Peyer's patch (tissue), 4 donors: ENCODE measurements around the gene APOL2.
"Not testable (repeated sequence)": the region's sequence is repeated elsewhere in the genome, so short reads cannot be mapped to it uniquely, and the experiment has no call there.

Source experiments
- POLR2A ChIP-seq, 2 donors: fragments of 450-650 bp; IDR thresholded peaks; one replicate each; pipeline ENCODE4 v1.5.1; 2017; ENCODE audit warnings: antibody characterized with exemption in 2 of 2, mild to moderate bottlenecking in 2 of 2, moderate library complexity in 2 of 2
- TF ChIP-seq, protein P1 (sequence below), 6 experiments: fragments of 450-650 bp in 4 of 6; fragments of 200-600 bp in 2 of 6; sonication (generic) in 1 of 6; IDR thresholded peaks; one replicate each; pipeline ENCODE4 v1.5.1; 2017 to 2019; ENCODE audit warnings: antibody characterized with exemption in 6 of 6, mild to moderate bottlenecking in 3 of 6, moderate library complexity in 1 of 6

DNA sequence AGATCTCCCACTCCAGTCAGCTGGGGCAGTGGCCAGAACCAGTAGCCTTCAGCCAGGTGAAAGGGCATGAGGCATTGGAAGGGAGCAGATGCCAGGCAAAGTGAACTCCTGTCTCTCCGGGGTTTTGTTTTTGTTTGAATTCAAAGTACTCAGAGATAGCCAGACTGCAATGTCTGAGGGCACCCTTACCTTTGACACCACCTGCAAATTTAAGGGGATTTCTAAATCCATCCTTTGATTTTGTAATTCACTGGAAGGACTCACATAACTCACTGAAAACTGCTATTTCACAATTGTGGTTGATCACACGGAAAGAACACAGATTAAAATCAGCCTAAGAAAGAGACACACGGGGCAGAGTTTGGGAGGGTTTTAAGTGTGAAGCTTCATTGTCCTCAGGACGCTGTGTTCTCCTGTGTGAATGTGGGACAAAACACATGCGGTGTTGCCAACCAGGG, 23.9 kb upstream of the APOL2 start:
- TF ChIP-seq, protein P1, sequence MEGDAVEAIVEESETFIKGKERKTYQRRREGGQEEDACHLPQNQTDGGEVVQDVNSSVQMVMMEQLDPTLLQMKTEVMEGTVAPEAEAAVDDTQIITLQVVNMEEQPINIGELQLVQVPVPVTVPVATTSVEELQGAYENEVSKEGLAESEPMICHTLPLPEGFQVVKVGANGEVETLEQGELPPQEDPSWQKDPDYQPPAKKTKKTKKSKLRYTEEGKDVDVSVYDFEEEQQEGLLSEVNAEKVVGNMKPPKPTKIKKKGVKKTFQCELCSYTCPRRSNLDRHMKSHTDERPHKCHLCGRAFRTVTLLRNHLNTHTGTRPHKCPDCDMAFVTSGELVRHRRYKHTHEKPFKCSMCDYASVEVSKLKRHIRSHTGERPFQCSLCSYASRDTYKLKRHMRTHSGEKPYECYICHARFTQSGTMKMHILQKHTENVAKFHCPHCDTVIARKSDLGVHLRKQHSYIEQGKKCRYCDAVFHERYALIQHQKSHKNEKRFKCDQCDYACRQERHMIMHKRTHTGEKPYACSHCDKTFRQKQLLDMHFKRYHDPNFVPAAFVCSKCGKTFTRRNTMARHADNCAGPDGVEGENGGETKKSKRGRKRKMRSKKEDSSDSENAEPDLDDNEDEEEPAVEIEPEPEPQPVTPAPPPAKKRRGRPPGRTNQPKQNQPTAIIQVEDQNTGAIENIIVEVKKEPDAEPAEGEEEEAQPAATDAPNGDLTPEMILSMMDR (IDR thresholded peaks at IDR 0.05), result not testable (repeated sequence)
- not testable (repeated sequence) for TF ChIP-seq POLR2A (IDR thresholded peaks at IDR 0.05)
